H1 (cell line): ENCODE measurements around the gene NXPE1. TPM values are rescaled to one million over a fixed set of nuclear protein-coding genes. Genes with fewer than 3 reads are reported as not detected.
"Not testable (repeated sequence)": the region's sequence is repeated elsewhere in the genome, so short reads cannot be mapped to it uniquely, and the experiment has no call there.

ENCODE experiments used
- CTCF ChIA-PET: fragments of 300-600 bp; sonication (Branson Sonifier 250); formaldehyde crosslinking; loops from one replicate; lab custom pipeline; 2021; ENCODE audit not compliant: partially characterized antibody; lab: Charles Lee
- POLR2A ChIA-PET: fragments of 300-600 bp; sonication (Branson Sonifier 250); formaldehyde crosslinking; loops from one replicate; lab custom pipeline; 2021; ENCODE audit warnings: inconsistent platforms; ENCODE audit not compliant: partially characterized antibody; lab: Charles Lee
- DNase-seq, 2 experiments: peaks; one replicate each; pipeline versions ENCODE4 v3.0.0 to v3.0.0-alpha.2; 2010 to 2022; ENCODE audit warnings: low spot score in 2 of 2, low read depth in 1 of 2, mixed read lengths in 1 of 2
- FAIRE-seq: peaks from 2 replicates; lab custom pipeline; 2011; peaks lifted over from hg19 to GRCh38; lab: Jason Lieb, UNC
- H2AFZ ChIP-seq: 2 replicates; pipeline ENCODE4 v1.8.1; 2012; ENCODE audit warnings: low read length, inconsistent platforms
- H2AK5ac ChIP-seq: 2 replicates; pipeline ENCODE4 v1.6.1; 2013; ENCODE audit warnings: low read depth, low read length
- H2BK120ac ChIP-seq: replicated peaks from 2 replicates; pipeline ENCODE3; 2013; ENCODE audit warnings: low read depth, low read length, inconsistent platforms
- H2BK12ac ChIP-seq: 2 replicates; pipeline ENCODE4 v1.6.1; 2013; ENCODE audit warnings: low read depth, low read length
- H2BK15ac ChIP-seq: 2 replicates; pipeline ENCODE4 v1.6.1; 2013; ENCODE audit warnings: low read length
- H2BK20ac ChIP-seq: 2 replicates; pipeline ENCODE4 v1.6.1; 2013; ENCODE audit warnings: low read length
- H2BK5ac ChIP-seq: 2 replicates; pipeline ENCODE4 v1.6.1; 2013; ENCODE audit warnings: low read depth, low read length
- H3K14ac ChIP-seq: 2 replicates; pipeline ENCODE4 v1.6.1; 2013; ENCODE audit warnings: inconsistent platforms; ENCODE audit not compliant: insufficient read length
- H3K18ac ChIP-seq: 2 replicates; pipeline ENCODE4 v1.6.1; 2013; ENCODE audit warnings: low read length; ENCODE audit errors: extremely low read depth
- H3K23ac ChIP-seq: 2 replicates; pipeline ENCODE4 v1.6.1; 2013; ENCODE audit warnings: inconsistent platforms; ENCODE audit not compliant: insufficient read length
- H3K23me2 ChIP-seq: 2 replicates; pipeline ENCODE4 v1.6.1; 2013; ENCODE audit warnings: low read depth, low read length
- H3K27ac ChIP-seq: 2 replicates; pipeline ENCODE4 v1.6.1; 2011; ENCODE audit warnings: low read depth, low read length, inconsistent platforms
- H3K27me3 ChIP-seq, 4 experiments: replicated peaks in 1 of 4; 1 replicate in 1 of 4; 2 replicates in 3 of 4; pipeline versions ENCODE4 v1.6.1 to v1.8.1; 2011 to 2013; ENCODE audit warnings: low read length in 3 of 4, mild to moderate bottlenecking in 3 of 4, inconsistent platforms in 2 of 4, mixed read lengths in 2 of 4, moderate library complexity in 1 of 4; ENCODE audit not compliant: control insufficient read depth in 3 of 4, insufficient read depth in 3 of 4; ENCODE audit errors: extremely low read depth in 1 of 4
- H3K36me3 ChIP-seq, 4 experiments: 2 replicates each; pipeline versions ENCODE4 v1.6.1 to v1.8.1; 2011 to 2013; ENCODE audit warnings: mild to moderate bottlenecking in 4 of 4, low read length in 3 of 4, moderate library complexity in 2 of 4, control low read depth in 1 of 4, inconsistent platforms in 1 of 4; ENCODE audit not compliant: insufficient read depth in 4 of 4, control insufficient read depth in 2 of 4
- H3K4ac ChIP-seq: replicated peaks from 2 replicates; pipeline ENCODE3; 2013; ENCODE audit warnings: low read length, low read depth, mixed read lengths, inconsistent platforms; ENCODE audit not compliant: insufficient read length
- H3K4me1 ChIP-seq, 4 experiments: replicated peaks in 1 of 4; 1 replicate in 1 of 4; 2 replicates in 3 of 4; pipeline versions ENCODE4 v1.6.1 to v1.8.1; 2011 to 2013; ENCODE audit warnings: low read length in 3 of 4, inconsistent platforms in 2 of 4, mixed read lengths in 1 of 4; ENCODE audit not compliant: insufficient read depth in 4 of 4, control insufficient read depth in 3 of 4
- H3K4me2 ChIP-seq, 2 experiments: 2 replicates each; pipeline versions ENCODE4 v1.6.1 to v1.8.1; 2011 to 2013; ENCODE audit warnings: low read depth in 2 of 2, low read length in 2 of 2, control low read depth in 1 of 2, inconsistent platforms in 1 of 2, mild to moderate bottlenecking in 1 of 2; ENCODE audit not compliant: insufficient read depth in 1 of 2
- H3K4me3 ChIP-seq, 4 experiments: fragments of 200-600, 300-600 bp in 1 of 4; sonication (generic), shearing (Covaris generic), sonication (Bioruptor Twin) in 1 of 4; 2 replicates each; pipeline versions ENCODE4 v1.5.1 to v1.8.1; 2011 to 2016; ENCODE audit warnings: low read length in 4 of 4, low read depth in 3 of 4, control low read depth in 2 of 4, inconsistent platforms in 2 of 4, mild to moderate bottlenecking in 2 of 4, mixed read lengths in 1 of 4, moderate library complexity in 1 of 4; ENCODE audit not compliant: insufficient read depth in 2 of 4; ENCODE audit errors: extremely low read depth in 1 of 4
- H3K56ac ChIP-seq: replicated peaks from 2 replicates; pipeline ENCODE3; 2013; ENCODE audit warnings: low read depth, mild to moderate bottlenecking, mixed read lengths, low read length, inconsistent platforms; ENCODE audit not compliant: insufficient read length
- H3K79me1 ChIP-seq: 2 replicates; pipeline ENCODE4 v1.6.1; 2013; ENCODE audit warnings: low read depth, low read length, control low read depth
- H3K79me2 ChIP-seq, 2 experiments: 2 replicates each; pipeline versions ENCODE4 v1.6.1 to v1.8.1; 2012 to 2013; ENCODE audit warnings: low read length in 2 of 2, mild to moderate bottlenecking in 2 of 2, inconsistent platforms in 1 of 2; ENCODE audit not compliant: insufficient read depth in 2 of 2, control insufficient read depth in 1 of 2
- H3K9ac ChIP-seq, 4 experiments: replicated peaks in 1 of 4; 1 replicate in 1 of 4; 2 replicates in 3 of 4; pipeline versions ENCODE4 v1.6.1 to v1.8.1; 2011 to 2013; ENCODE audit warnings: low read depth in 3 of 4, low read length in 3 of 4, control low read depth in 2 of 4, mild to moderate bottlenecking in 2 of 4, moderate library complexity in 2 of 4, inconsistent platforms in 1 of 4; ENCODE audit errors: extremely low read depth in 1 of 4
- H3K9me3 ChIP-seq, 2 experiments: 2 replicates each; pipeline versions ENCODE4 v1.6.1 to v1.8.1; 2012 to 2013; ENCODE audit warnings: mild to moderate bottlenecking in 2 of 2, moderate library complexity in 2 of 2, control low read depth in 1 of 2, inconsistent platforms in 1 of 2, low read depth in 1 of 2, low read length in 1 of 2, mixed read lengths in 1 of 2; ENCODE audit not compliant: insufficient read depth in 2 of 2
- H4K20me1 ChIP-seq, 2 experiments: replicated peaks in 1 of 2; 2 replicates each; pipeline versions ENCODE3 to v1.8.1; 2011 to 2013; ENCODE audit warnings: inconsistent platforms in 2 of 2, low read length in 2 of 2, mild to moderate bottlenecking in 1 of 2; ENCODE audit not compliant: insufficient read depth in 2 of 2, control insufficient read depth in 1 of 2
- H4K5ac ChIP-seq: 2 replicates; pipeline ENCODE4 v1.6.1; 2013; ENCODE audit warnings: low read length, low read depth, mixed read lengths, inconsistent platforms; ENCODE audit not compliant: insufficient read length
- H4K8ac ChIP-seq: 2 replicates; pipeline ENCODE4 v1.8.0; 2013; ENCODE audit warnings: mild to moderate bottlenecking, moderate library complexity, low read length, inconsistent platforms; ENCODE audit not compliant: insufficient read depth; ENCODE audit errors: extremely low read depth
- H4K91ac ChIP-seq: replicated peaks from 2 replicates; pipeline ENCODE3; 2013; ENCODE audit warnings: low read length, mixed read lengths, inconsistent platforms; ENCODE audit not compliant: insufficient read length
- WGBS, 2 experiments: shearing (Covaris generic) in 1 of 2; methylation state at CpG; one replicate each; pipeline versions ENCODE4 v1.1.6 to v1.1.7; 2013 to 2015; ENCODE audit warnings: low lambda C conversion rate in 2 of 2, mixed read lengths in 2 of 2, inconsistent platforms in 1 of 2, low coverage in 1 of 2, missing lambda C conversion rate in 1 of 2; ENCODE audit not compliant: insufficient replicate concordance in 2 of 2, insufficient coverage in 1 of 2, insufficient read length in 1 of 2; ENCODE audit errors: extremely low coverage in 1 of 2, missing lambda C conversion rate in 1 of 2; 5-methylcytosine and 5-hydroxymethylcytosine counted together
- polyA plus RNA-seq, 7 experiments: library from polyadenylated mRNA; depleted of rRNA in 3 of 7; stranded (reverse) in 5 of 7; unstranded in 2 of 7; fragments of >200 nt in 5 of 7; fragments of 200-250 nt in 2 of 7; gene quantifications; 1 replicate in 5 of 7; 2 replicates in 1 of 7; 4 replicates in 1 of 7; pipeline versions ENCODE4 v1.2.1 to v1.2.3, GENCODE V29; 2011 to 2013; ENCODE audit warnings: missing spikeins in 2 of 7, mixed read lengths in 2 of 7
- total RNA-seq: library from RNA; stranded (reverse); fragmentation: NEBNext Ultra II Directional; extraction: Animal tissue kit (Norgen Biotek cat#: 25700); gene quantifications from 2 replicates; pipeline ENCODE4 v1.2.1, GENCODE V29; 2021

NXPE1 gene
- total and polyA plus RNA-seq, 2 of the 8 experiments (the other 6 are each of a cell fraction or from before 2014, with no cell fraction given): not detected

DNA sequence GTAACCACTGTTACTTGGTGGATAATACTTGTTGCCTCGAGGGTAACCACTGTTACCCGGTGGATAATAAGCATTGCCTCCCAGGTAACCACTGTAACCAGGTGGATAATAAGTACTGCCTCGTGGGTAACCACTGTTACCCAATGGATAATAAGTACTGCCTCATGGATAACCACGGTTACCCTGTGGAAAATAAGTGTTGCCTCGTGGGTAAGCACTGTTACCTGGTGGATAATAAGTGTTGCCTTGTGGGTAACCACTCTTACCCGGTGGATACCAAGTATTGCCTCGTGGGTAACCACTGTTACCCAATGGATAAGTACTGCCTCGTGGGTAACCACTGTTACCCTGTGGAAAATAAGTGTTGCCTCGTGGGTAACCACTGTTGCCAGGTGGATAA lies 48.9 kb upstream of the NXPE1 start:
- H3K79me1 ChIP-seq, H3K4me1 ChIP-seq, H3K23ac ChIP-seq, FAIRE-seq, H2BK15ac ChIP-seq, H3K4me2 ChIP-seq, H2AFZ ChIP-seq, H3K27me3 ChIP-seq, H3K14ac ChIP-seq, H3K4ac ChIP-seq, H3K23me2 ChIP-seq, H2AK5ac ChIP-seq, H4K8ac ChIP-seq, H3K36me3 ChIP-seq, H3K18ac ChIP-seq, CTCF ChIA-PET, H3K9ac ChIP-seq, H2BK12ac ChIP-seq, H4K5ac ChIP-seq, H2BK20ac ChIP-seq, H2BK5ac ChIP-seq, H3K79me2 ChIP-seq, POLR2A ChIA-PET, H3K4me3 ChIP-seq, DNase-seq, H3K56ac ChIP-seq, H4K91ac ChIP-seq, H3K27ac ChIP-seq, H2BK120ac ChIP-seq, H4K20me1 ChIP-seq: not testable (repeated sequence)
- WGBS, 2 experiments: 90% methylated on average over 9 of the region's 9 CpGs; no CpG with 5 or more reads in 1 of the 2 experiments
- peaks cover 15 to 49% of the 10 kb centered on the region in 2 experiments; a peak in 3 of 4 replicates for H3K9me3 ChIP-seq
